Peyer's patch (tissue), 4 donors: Measurements from ENCODE around the gene CDX1. TPM values are rescaled to one million over a fixed set of nuclear protein-coding genes. Genes with fewer than 3 reads are reported as not detected.

ENCODE experiments used
- DNase-seq, 3 donors: peaks; one replicate each; pipeline ENCODE4 v3.0.0-alpha.2; 2017 to 2019
- H3K27ac ChIP-seq, 4 donors: fragments of 200-600 bp; sonication (generic); one replicate each; pipeline ENCODE4 v1.5.1; 2016 to 2019
- H3K27me3 ChIP-seq, 2 donors: fragments of 200-600 bp; sonication (generic); one replicate each; pipeline ENCODE4 v1.5.1; 2019
- H3K36me3 ChIP-seq, 3 donors: fragments of 200-600 bp; sonication (generic); one replicate each; pipeline ENCODE4 v1.5.1; 2016 to 2019
- H3K4me1 ChIP-seq, 4 donors: fragments of 200-600 bp; sonication (generic); one replicate each; pipeline ENCODE4 v1.5.1; 2016 to 2019
- H3K4me3 ChIP-seq, 4 donors: fragments of 200-600 bp; sonication (generic); 1 replicate in 3 of 4; 2 replicates in 1 of 4; pipeline ENCODE4 v1.5.1; 2016 to 2019; ENCODE audit warnings: mild to moderate bottlenecking in 1 of 4
- H3K9me3 ChIP-seq, 4 donors: fragments of 200-600 bp; sonication (generic); one replicate each; pipeline ENCODE4 v1.5.1; 2016 to 2019; ENCODE audit warnings: mild to moderate bottlenecking in 1 of 4
- CTCF ChIP-seq, 6 experiments: fragments of 450-650 bp in 4 of 6; fragments of 200-600 bp in 2 of 6; sonication (generic) in 1 of 6; IDR thresholded peaks; one replicate each; pipeline ENCODE4 v1.5.1; 2017 to 2019; ENCODE audit warnings: antibody characterized with exemption in 6 of 6, mild to moderate bottlenecking in 3 of 6, moderate library complexity in 1 of 6
- POLR2A ChIP-seq, 2 donors: fragments of 450-650 bp; IDR thresholded peaks; one replicate each; pipeline ENCODE4 v1.5.1; 2017; ENCODE audit warnings: antibody characterized with exemption in 2 of 2, mild to moderate bottlenecking in 2 of 2, moderate library complexity in 2 of 2
- total RNA-seq, 4 donors: library from RNA; depleted of rRNA; stranded (reverse); fragments of >200 nt; gene quantifications; one replicate each; pipeline ENCODE4 v1.1.0, GENCODE V29; 2016

Gene CDX1
- total RNA-seq, 4 donors from 2014 or later: 177 to 429 (median 370) TPM

GRCh38 chr5:150157168-150157567 is 9.4 kb upstream of the CDX1 start:
- Histone ChIP-seq H3K27me3 (no peaks in the 10 kb centered on the region), H3K9me3 (no peaks in the 10 kb centered on the region), H3K4me1 (peaks cover 0 to 4% (median 2%) of the 10 kb centered on the region in 4 donors), H3K36me3 (no peaks in the 10 kb centered on the region), H3K27ac (peak overlapping the region; percentile 17 to 79 (median 56)), H3K4me3 (no peak overlapping the region)
- DNase-seq: no peak
- no peak for TF ChIP-seq CTCF (IDR thresholded peaks at IDR 0.05)
- no peak for TF ChIP-seq POLR2A (IDR thresholded peaks at IDR 0.05)

- H3K27me3 ChIP-seq: no peaks in the 10 kb centered on the region
- DNase-seq: no peak
- TF ChIP-seq CTCF (IDR thresholded peaks at IDR 0.05): no peak
Measured at GRCh38 chr5:150158170-150158949, 8.2 kb upstream of the CDX1 start.

GRCh38 chr5:150159031-150159430 is 7.5 kb upstream of the CDX1 start:
- H3K4me1 ChIP-seq: peaks cover 0 to 22% (median 6%) of the 10 kb centered on the region in 4 donors
- H3K4me3 ChIP-seq: no peak overlapping the region
- no peak for DNase-seq
- peak overlapping the region in 2 of 4 donors; percentile 67 to 79 for H3K27ac ChIP-seq
- TF ChIP-seq POLR2A (IDR thresholded peaks at IDR 0.05) (no peak), CTCF (IDR thresholded peaks at IDR 0.05) (no peak)
- no peaks in the 10 kb centered on the region for H3K27me3 ChIP-seq
- no peaks in the 10 kb centered on the region for H3K36me3 ChIP-seq
- no peaks in the 10 kb centered on the region for H3K9me3 ChIP-seq

More at GRCh38 chr5:150158170-150158949, 8.2 kb upstream of the CDX1 start:
- Histone ChIP-seq H3K9me3 (no peaks in the 10 kb centered on the region), H3K36me3 (no peaks in the 10 kb centered on the region), H3K27ac (peak overlapping the region; percentile 32 to 79 (median 56)), H3K4me3 (no peak overlapping the region), H3K4me1 (peaks cover 0 to 15% (median 4%) of the 10 kb centered on the region in 4 donors)

GRCh38 chr5:150159741-150160179 is 6.8 kb upstream of the CDX1 start:
- no peak for TF ChIP-seq CTCF (IDR thresholded peaks at IDR 0.05)
- TF ChIP-seq POLR2A (IDR thresholded peaks at IDR 0.05): no peak
- no peak for DNase-seq

GRCh38 chr5:150160448-150161081 is 6.0 kb upstream of the CDX1 start:
- Histone ChIP-seq H3K4me1 (peaks cover 3 to 37% (median 7%) of the 10 kb centered on the region in 4 donors), H3K36me3 (no peaks in the 10 kb centered on the region), H3K27me3 (no peaks in the 10 kb centered on the region), H3K27ac (peak overlapping the region in 3 of 4 donors; percentile 22 to 79 (median 45)), H3K9me3 (no peaks in the 10 kb centered on the region), H3K4me3 (no peak overlapping the region)
- TF ChIP-seq POLR2A (IDR thresholded peaks at IDR 0.05) (no peak), CTCF (IDR thresholded peaks at IDR 0.05) (no peak)
- DNase-seq: no peak

More at GRCh38 chr5:150159741-150160179, 6.8 kb upstream of the CDX1 start:
- H3K27me3 ChIP-seq: no peaks in the 10 kb centered on the region
- H3K27ac ChIP-seq: peak overlapping the region; percentile 13 to 79 (median 34)
- peaks cover under 1 to 29% (median 7%) of the 10 kb centered on the region in 4 donors for H3K4me1 ChIP-seq
- no peak overlapping the region for H3K4me3 ChIP-seq
- no peaks in the 10 kb centered on the region for H3K36me3 ChIP-seq
- no peaks in the 10 kb centered on the region for H3K9me3 ChIP-seq
